ENCODE results near the gene TAC3. TPM values are rescaled to one million over a fixed set of nuclear protein-coding genes. Genes with fewer than 3 reads are reported as not detected.

Gene TAC3
- total RNA-seq, 4 donors from 2014 or later = 9.6 to 13.8 (median 9.9) TPM; not detected in 1

GRCh38 chr12:57051011-57051410, 34.7 kb upstream of the TAC3 start:
- TF ChIP-seq POLR2A (IDR thresholded peaks at IDR 0.05) = peak in 1 of 2 donors; percentile 29
- peak in 1 of 6 experiments; percentile 10 for TF ChIP-seq CTCF (IDR thresholded peaks at IDR 0.05)
- H3K4me3 ChIP-seq = peak overlapping the region in 3 of 4 donors; percentile 1 to 58 (median 55)
- H3K9me3 ChIP-seq = no peaks in the 10 kb centered on the region
- H3K36me3 ChIP-seq = peaks cover 0 to 15% (median 0%) of the 10 kb centered on the region in 3 donors
- DNase-seq = peak in 1 of 3 donors; percentile 62
- peaks cover 0 to 22% (median 3%) of the 10 kb centered on the region in 4 donors for H3K4me1 ChIP-seq
- H3K27me3 ChIP-seq = no peaks in the 10 kb centered on the region
- H3K27ac ChIP-seq = peak overlapping the region in 3 of 4 donors; percentile 66 to 86 (median 84)

- Histone ChIP-seq H3K4me3 (peak within 1 kb of the TSS in 3 of 4 donors; percentile 34 to 58 (median 55)), H3K9me3 (no peaks in the 10 kb centered on the region), H3K4me1 (peaks cover 0 to 22% (median 3%) of the 10 kb centered on the region in 4 donors), H3K27me3 (no peaks in the 10 kb centered on the region), H3K27ac (peak within 1 kb of the TSS in 3 of 4 donors; percentile 66 to 86 (median 84)), H3K36me3 (peaks cover 0 to 24% (median 0%) of the 10 kb centered on the region in 3 donors)
- TF ChIP-seq POLR2A (IDR thresholded peaks at IDR 0.05) = peak; percentile 65 to 76
- no peak for TF ChIP-seq CTCF (IDR thresholded peaks at IDR 0.05)
- peak in 2 of 3 donors; percentile 78 to 85 for DNase-seq
These were observed 33.6 kb upstream of the TAC3 start, which contains the start of gene MYO1A for GRCh38 chr12:57049890-57050289. Gene MYO1A, minus strand, starts transcription at chr12:57050129. Its CDS starts 1,806 bp downstream, at chr12:57048323.

- H3K4me1 ChIP-seq = peaks cover 0 to 22% (median 3%) of the 10 kb centered on the region in 4 donors
- DNase-seq = peak in 2 of 3 donors; percentile 76 to 79
- H3K27ac ChIP-seq = peak overlapping the region in 3 of 4 donors; percentile 66 to 86 (median 84)
- no peaks in the 10 kb centered on the region for H3K27me3 ChIP-seq
- no peaks in the 10 kb centered on the region for H3K9me3 ChIP-seq
- H3K36me3 ChIP-seq = peaks cover 0 to 32% (median 0%) of the 10 kb centered on the region in 3 donors
- H3K4me3 ChIP-seq = peak overlapping the region in 3 of 4 donors; percentile 34 to 58 (median 55)
- TF ChIP-seq CTCF (IDR thresholded peaks at IDR 0.05) (no peak), POLR2A (IDR thresholded peaks at IDR 0.05) (peak; percentile 40 to 63)
These were observed 32.8 kb upstream of the TAC3 start for GRCh38 chr12:57049119-57049446.

- H3K36me3 ChIP-seq = peaks cover 0 to 36% (median 0%) of the 10 kb centered on the region in 3 donors
- peak overlapping the region in 3 of 4 donors; percentile 26 to 86 (median 84) for H3K27ac ChIP-seq
- no peaks in the 10 kb centered on the region for H3K27me3 ChIP-seq
- H3K4me1 ChIP-seq = peaks cover 0 to 22% (median 3%) of the 10 kb centered on the region in 4 donors
- H3K9me3 ChIP-seq = no peaks in the 10 kb centered on the region
- no peak for DNase-seq
- peak overlapping the region in 3 of 4 donors; percentile 34 to 58 (median 55) for H3K4me3 ChIP-seq
- peak in 1 of 6 experiments; percentile 17 for TF ChIP-seq CTCF (IDR thresholded peaks at IDR 0.05)
- no peak for TF ChIP-seq POLR2A (IDR thresholded peaks at IDR 0.05)
These were observed 32.2 kb upstream of the TAC3 start for GRCh38 chr12:57048423-57049118.

GRCh38 chr12:57047981-57048380, 31.7 kb upstream of the TAC3 start:
- no peaks in the 10 kb centered on the region for H3K9me3 ChIP-seq
- TF ChIP-seq POLR2A (IDR thresholded peaks at IDR 0.05) = no peak
- TF ChIP-seq CTCF (IDR thresholded peaks at IDR 0.05) = no peak
- peaks cover 0 to 22% (median 3%) of the 10 kb centered on the region in 4 donors for H3K4me1 ChIP-seq
- H3K36me3 ChIP-seq = peaks cover 0 to 42% (median 0%) of the 10 kb centered on the region in 3 donors
- peak overlapping the region in 3 of 4 donors; percentile 26 to 86 (median 84) for H3K27ac ChIP-seq
- H3K4me3 ChIP-seq = peak overlapping the region in 3 of 4 donors; percentile 34 to 58 (median 55)
- no peak for DNase-seq
- H3K27me3 ChIP-seq = no peaks in the 10 kb centered on the region
